Gastrocnemius medialis (tissue), 4 donors: ENCODE results near the gene ASTN1.

Source experiments
- CTCF ChIP-seq, 5 experiments: fragments of 450-650 bp in 3 of 5; fragments of 200-600 bp in 2 of 5; sonication (generic) in 2 of 5; IDR thresholded peaks in 4 of 5; conservative IDR thresholded peaks in 1 of 5; 1 replicate in 4 of 5; 2 replicates in 1 of 5; pipeline ENCODE4 v1.5.1; 2016 to 2019; ENCODE audit warnings: antibody characterized with exemption in 5 of 5, mild to moderate bottlenecking in 3 of 5, moderate library complexity in 3 of 5
- POLR2A ChIP-seq, 2 donors: fragments of 450-650 bp; IDR thresholded peaks; one replicate each; pipeline ENCODE4 v1.6.1; 2017; ENCODE audit warnings: antibody characterized with exemption in 2 of 2, mild to moderate bottlenecking in 2 of 2, moderate library complexity in 2 of 2

- TF ChIP-seq POLR2A (IDR thresholded peaks at IDR 0.05) (no peak), CTCF (IDR thresholded peaks at IDR 0.05 in 4 of 5, conservative IDR thresholded peaks at IDR 0.05 in 1 of 5) (no peak)
Measured at GRCh38 chr1:177122461-177123251, 41.9 kb downstream of the ASTN1 start.
